ENCODE data around the gene C6orf58. TPM values are rescaled to one million over a fixed set of nuclear protein-coding genes. Genes with fewer than 3 reads are reported as not detected.

C6orf58 gene
- total and polyA plus RNA-seq, 8 donors: 0.73 to 2.4 (median 1.1) TPM; not detected in 2

DNA sequence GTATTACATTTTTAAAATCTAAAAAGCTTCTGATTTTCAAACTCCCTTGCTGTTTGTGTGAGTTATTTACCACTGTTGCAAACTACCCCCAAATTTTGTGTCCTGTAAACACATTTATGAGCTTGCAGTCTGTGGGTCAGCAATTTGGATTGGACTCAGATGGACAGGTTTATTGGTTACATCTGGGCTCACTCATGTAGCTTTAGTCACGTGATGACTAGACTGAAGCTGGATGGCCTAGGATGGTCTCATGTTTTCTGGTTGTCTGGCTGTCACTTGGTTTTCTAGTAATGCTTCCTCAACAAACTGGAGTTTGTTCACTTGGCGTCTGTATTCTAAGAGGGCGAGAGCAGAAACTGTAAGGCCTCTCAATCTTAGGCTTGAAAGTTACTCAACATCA, 12.2 kb upstream of the C6orf58 start:
- DNase-seq (no peak), ATAC-seq (no peak)
- no peaks in the 10 kb centered on the region for H3K9me3 ChIP-seq
- no peak overlapping the region for H3K27ac ChIP-seq
- H3K36me3 ChIP-seq: no peaks in the 10 kb centered on the region
- H3K4me1 ChIP-seq: no peaks in the 10 kb centered on the region
- H3K27me3 ChIP-seq: no peaks in the 10 kb centered on the region
- intact Hi-C loops (cut with DNase I): no loop called here
- TF ChIP-seq, protein P1, sequence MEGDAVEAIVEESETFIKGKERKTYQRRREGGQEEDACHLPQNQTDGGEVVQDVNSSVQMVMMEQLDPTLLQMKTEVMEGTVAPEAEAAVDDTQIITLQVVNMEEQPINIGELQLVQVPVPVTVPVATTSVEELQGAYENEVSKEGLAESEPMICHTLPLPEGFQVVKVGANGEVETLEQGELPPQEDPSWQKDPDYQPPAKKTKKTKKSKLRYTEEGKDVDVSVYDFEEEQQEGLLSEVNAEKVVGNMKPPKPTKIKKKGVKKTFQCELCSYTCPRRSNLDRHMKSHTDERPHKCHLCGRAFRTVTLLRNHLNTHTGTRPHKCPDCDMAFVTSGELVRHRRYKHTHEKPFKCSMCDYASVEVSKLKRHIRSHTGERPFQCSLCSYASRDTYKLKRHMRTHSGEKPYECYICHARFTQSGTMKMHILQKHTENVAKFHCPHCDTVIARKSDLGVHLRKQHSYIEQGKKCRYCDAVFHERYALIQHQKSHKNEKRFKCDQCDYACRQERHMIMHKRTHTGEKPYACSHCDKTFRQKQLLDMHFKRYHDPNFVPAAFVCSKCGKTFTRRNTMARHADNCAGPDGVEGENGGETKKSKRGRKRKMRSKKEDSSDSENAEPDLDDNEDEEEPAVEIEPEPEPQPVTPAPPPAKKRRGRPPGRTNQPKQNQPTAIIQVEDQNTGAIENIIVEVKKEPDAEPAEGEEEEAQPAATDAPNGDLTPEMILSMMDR (IDR thresholded peaks at IDR 0.05): no peak
- H3K4me3 ChIP-seq: no peak overlapping the region

GRCh38 chr6:127566119-127566518, 10.9 kb upstream of the C6orf58 start:
- TF ChIP-seq, protein P1 (IDR thresholded peaks at IDR 0.05): no peak
- no peaks in the 10 kb centered on the region for H3K4me1 ChIP-seq
- H3K27me3 ChIP-seq: no peaks in the 10 kb centered on the region
- no peak overlapping the region for H3K27ac ChIP-seq
- H3K9me3 ChIP-seq: no peaks in the 10 kb centered on the region
- intact Hi-C loops (cut with DNase I): no loop called here
- DNase-seq (no peak), ATAC-seq (no peak)
- no peaks in the 10 kb centered on the region for H3K36me3 ChIP-seq
- H3K4me3 ChIP-seq: no peak overlapping the region

- Histone ChIP-seq H3K36me3 (no peaks in the 10 kb centered on the region), H3K9me3 (no peaks in the 10 kb centered on the region), H3K27ac (no peak overlapping the region), H3K4me1 (no peaks in the 10 kb centered on the region), H3K4me3 (no peak overlapping the region), H3K27me3 (no peaks in the 10 kb centered on the region)
- TF ChIP-seq, protein P1 (IDR thresholded peaks at IDR 0.05): no peak
- ATAC-seq (no peak), DNase-seq (no peak)
- intact Hi-C loops (cut with DNase I): no loop called here
Observed at GRCh38 chr6:127566651-127567050, 10.3 kb upstream of the C6orf58 start.

DNA sequence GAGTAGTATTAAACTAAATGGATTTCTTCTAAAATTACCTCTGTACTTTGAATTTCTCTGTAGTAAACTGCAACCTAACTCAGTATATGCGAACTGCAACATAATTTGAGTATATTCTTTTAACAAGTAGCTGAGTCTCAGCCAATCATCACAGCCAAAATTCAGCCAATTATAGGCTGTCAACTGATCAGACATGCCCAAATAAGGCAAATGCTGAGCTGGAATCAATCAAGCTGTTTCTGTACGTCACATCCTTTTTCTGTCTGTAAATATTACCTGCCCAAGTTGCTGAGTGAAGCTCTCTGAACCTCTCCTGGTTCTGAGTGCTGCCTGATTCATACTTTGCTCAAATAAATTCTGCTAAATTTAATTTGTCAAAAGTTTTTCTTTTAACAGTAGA, 9.5 kb upstream of the C6orf58 start:
- ATAC-seq: no peak
- Histone ChIP-seq H3K27me3 (no peaks in the 10 kb centered on the region), H3K36me3 (no peaks in the 10 kb centered on the region), H3K27ac (no peak overlapping the region), H3K4me1 (no peaks in the 10 kb centered on the region), H3K4me3 (no peak overlapping the region), H3K9me3 (no peaks in the 10 kb centered on the region)
- no peak for DNase-seq
- intact Hi-C loops (cut with DNase I): no loop called here
- TF ChIP-seq, protein P1 (IDR thresholded peaks at IDR 0.05): no peak

DNA sequence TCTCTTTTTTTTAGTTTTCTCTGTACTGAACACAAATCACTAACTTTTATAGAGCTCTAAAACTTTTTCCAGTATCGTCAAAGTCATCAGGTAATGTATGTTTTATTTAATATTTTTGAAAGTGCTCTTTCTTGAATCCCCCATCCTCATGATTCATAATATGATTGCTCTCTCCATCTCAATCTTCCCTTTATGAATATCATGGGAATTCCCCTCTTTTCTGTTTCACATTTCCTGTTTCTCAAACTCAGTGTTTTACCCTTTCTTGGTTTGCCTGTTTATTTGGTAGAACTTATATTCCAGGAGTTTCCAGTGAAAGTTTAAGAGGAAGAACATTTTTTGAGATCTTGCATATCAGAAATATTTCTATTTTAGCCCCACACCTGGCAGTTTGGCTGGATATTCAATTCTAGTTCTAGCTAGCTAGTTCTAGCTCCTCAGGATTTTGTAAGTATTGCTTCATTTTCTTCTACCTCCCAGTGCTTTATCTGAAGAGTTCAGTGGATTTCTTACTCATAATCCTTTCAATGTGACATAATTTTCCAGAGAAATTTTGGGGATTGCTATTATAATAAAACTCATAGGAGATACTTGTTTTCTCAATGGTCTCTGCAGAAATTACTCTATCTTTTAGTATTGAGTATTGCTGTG, 6.1 kb upstream of the C6orf58 start:
- DNase-seq (no peak), ATAC-seq (no peak)
- TF ChIP-seq, protein P1 (IDR thresholded peaks at IDR 0.05): no peak

More for the DNA sequence above, 6.1 kb upstream of the C6orf58 start:
- intact Hi-C loops (cut with DNase I): no loop called here
- Histone ChIP-seq H3K9me3 (no peaks in the 10 kb centered on the region), H3K4me3 (no peak overlapping the region), H3K27me3 (no peaks in the 10 kb centered on the region), H3K36me3 (no peaks in the 10 kb centered on the region), H3K4me1 (no peaks in the 10 kb centered on the region), H3K27ac (no peak overlapping the region)
